Measurements from ENCODE around the gene DFFA.
"Not testable (repeated sequence)": the region's sequence is repeated elsewhere in the genome, so short reads cannot be mapped to it uniquely, and the experiment has no call there.

Gene DFFA

DNA sequence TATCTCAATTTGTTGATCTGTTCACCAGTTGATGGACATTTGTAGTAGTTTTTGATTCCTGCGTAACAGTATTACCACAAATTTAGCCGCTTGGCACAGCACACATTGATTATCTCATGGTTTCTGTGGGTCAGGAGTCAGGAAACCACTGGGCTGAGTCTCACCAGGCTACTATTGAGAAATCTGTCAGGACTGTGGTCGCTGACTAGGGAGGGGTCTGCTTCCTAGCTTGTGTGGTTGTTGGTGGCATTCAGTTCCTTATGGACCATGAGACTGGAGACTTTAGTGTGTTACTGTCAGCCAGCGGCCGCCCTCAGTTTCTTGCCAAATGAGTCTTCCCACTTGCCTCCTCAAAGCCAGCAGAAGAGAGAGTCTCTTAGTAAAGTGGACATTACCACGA is 12.2 kb upstream of the DFFA start:
- Histone ChIP-seq H3K36me3 (no peaks in the 10 kb centered on the region), H3K27me3 (no peaks in the 10 kb centered on the region), H3K4me3 (ENCODE audit: low read depth, low read length) (no peak overlapping the region), H3K9me3 (no peaks in the 10 kb centered on the region), H3K4me1 (no peaks in the 10 kb centered on the region)
- TF ChIP-seq, protein P1, sequence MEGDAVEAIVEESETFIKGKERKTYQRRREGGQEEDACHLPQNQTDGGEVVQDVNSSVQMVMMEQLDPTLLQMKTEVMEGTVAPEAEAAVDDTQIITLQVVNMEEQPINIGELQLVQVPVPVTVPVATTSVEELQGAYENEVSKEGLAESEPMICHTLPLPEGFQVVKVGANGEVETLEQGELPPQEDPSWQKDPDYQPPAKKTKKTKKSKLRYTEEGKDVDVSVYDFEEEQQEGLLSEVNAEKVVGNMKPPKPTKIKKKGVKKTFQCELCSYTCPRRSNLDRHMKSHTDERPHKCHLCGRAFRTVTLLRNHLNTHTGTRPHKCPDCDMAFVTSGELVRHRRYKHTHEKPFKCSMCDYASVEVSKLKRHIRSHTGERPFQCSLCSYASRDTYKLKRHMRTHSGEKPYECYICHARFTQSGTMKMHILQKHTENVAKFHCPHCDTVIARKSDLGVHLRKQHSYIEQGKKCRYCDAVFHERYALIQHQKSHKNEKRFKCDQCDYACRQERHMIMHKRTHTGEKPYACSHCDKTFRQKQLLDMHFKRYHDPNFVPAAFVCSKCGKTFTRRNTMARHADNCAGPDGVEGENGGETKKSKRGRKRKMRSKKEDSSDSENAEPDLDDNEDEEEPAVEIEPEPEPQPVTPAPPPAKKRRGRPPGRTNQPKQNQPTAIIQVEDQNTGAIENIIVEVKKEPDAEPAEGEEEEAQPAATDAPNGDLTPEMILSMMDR (IDR thresholded peaks at IDR 0.05; ENCODE audit: low read depth, low read length), result no peak
- DNase-seq, result no peak

DNA sequence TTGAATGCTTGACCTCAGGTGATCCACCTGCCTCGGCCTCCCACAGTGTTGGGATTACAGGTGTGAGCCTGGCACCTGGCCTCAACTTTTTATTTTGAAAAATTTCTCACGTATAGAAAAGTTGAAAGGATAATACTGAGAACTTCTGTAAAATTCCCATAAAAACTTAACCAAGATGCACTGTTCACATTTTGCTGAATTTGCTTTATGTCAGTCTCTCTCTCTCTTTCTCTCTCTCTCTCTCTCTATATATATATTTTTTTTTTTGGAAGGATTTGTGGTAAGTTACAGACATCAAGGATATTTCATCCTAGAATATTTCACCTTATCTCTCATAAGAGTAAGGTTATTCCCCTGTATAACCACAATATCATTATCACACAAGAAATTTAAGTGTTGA is 8.3 kb upstream of the DFFA start:
- no peaks in the 10 kb centered on the region for H3K36me3 ChIP-seq

DNA sequence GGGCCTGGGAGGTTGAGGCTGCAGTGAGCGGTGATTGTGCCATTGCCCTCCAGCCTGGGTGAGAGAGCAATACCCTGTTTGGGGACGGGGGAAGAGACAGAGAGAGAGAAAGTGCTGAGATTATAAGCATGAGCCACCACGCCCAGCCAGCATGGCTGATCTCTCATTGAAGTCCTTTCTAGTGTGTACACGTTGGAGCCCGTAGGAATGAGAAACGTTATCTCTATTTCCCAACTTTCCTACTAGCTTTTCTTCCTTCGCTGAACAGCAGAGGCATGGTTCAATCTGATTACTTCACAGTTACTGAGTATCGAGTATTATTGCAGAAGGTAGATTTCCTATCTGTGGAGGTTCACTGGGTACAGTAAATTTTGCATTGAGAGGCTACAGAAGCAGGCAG is 7.0 kb upstream of the DFFA start:
- no peaks in the 10 kb centered on the region for H3K27me3 ChIP-seq
- no peaks in the 10 kb centered on the region for H3K4me1 ChIP-seq
- TF ChIP-seq, protein P1 (IDR thresholded peaks at IDR 0.05; ENCODE audit: low read depth, low read length), result no peak
- H3K36me3 ChIP-seq, result no peaks in the 10 kb centered on the region
- no peak for DNase-seq
- H3K9me3 ChIP-seq, result no peaks in the 10 kb centered on the region
- no peak overlapping the region for H3K4me3 ChIP-seq (ENCODE audit: low read depth, low read length)

More for the DNA sequence above, 8.3 kb upstream of the DFFA start:
- TF ChIP-seq, protein P1 (IDR thresholded peaks at IDR 0.05; ENCODE audit: low read depth, low read length), result no peak
- DNase-seq, result no peak
- Histone ChIP-seq H3K4me1 (no peaks in the 10 kb centered on the region), H3K9me3 (no peaks in the 10 kb centered on the region), H3K27me3 (no peaks in the 10 kb centered on the region), H3K4me3 (ENCODE audit: low read depth, low read length) (no peak overlapping the region)

DNA sequence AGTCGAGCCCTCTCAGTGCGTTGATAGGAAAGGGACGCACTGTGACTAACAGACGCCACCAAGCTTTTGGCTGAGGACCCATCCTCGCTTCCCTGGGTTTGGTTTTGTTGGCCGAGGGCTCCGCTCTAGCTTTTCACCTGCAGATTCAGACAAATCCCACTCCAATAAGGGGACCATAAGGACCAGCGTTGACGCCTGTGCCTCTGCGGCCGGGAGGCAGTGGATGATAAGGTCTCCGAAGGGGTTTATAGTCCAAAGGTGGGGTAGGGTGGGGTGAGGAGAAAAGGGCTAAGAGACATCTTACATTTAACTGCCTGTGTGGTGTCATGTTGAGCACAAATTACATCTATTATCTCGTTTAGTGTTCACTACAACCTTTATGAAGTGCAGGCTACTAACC is 3.2 kb upstream of the DFFA start:
- no peak for DNase-seq
- no peaks in the 10 kb centered on the region for H3K36me3 ChIP-seq

DNA sequence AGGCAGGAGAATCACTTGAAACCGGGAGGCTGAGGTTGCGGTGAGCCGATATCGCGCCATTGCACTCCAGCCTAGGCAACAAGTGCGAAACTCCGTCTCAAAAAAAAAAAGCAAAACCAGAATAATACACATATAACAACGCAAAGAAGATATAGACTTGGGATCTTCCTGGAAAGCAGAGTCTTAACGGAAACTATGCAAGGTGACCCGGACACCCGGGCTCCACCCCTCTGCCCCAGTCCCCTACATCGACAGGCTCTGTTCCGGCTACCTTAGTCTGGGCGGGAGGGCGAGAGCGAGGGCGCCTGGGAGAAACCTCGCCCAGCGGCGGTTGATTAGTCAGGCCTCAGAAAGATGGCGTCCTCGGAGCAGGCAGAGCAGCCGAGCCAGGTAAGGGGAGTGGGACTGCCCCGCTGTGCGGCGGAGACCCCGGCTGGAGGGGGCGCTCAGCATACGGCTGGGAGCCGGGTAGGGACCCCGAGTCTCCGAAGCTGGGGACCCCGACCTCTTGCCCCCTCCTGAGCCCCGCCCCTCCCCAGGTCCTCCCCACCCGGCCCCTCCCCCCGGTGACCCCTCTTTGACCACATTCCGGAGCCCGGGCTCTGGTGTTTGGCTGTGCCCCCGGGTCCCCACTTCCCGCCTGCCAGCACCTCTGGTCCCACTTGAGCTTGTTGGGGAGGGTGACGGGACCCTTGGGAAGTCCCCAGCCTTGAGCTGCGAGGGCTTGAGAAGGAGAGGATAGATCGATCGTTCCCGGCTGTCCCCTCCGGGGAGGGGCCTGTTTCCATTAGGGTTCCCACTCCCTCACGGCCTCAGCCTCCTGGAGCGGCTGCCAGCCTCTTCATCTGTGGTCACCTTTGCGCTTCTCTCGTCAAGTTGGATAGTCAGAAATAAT is 2.5 kb upstream of the DFFA start, which contains the start of gene PEX14:
Gene PEX14 (plus strand): TSS at position 338 of the 895 bp plus-strand sequence. CDS start 17 bp downstream, at position 355.
- Histone ChIP-seq H3K4me3 (ENCODE audit: low read depth, low read length) (peak within 1 kb of the TSS; percentile 80), H3K4me1 (no peaks in the 10 kb centered on the region), H3K36me3 (no peaks in the 10 kb centered on the region), H3K9me3 (no peaks in the 10 kb centered on the region), H3K27me3 (no peaks in the 10 kb centered on the region)
- TF ChIP-seq, protein P1 (IDR thresholded peaks at IDR 0.05; ENCODE audit: low read depth, low read length), result no peak
- peak; percentile 82 for DNase-seq

More for the DNA sequence above, 3.2 kb upstream of the DFFA start:
- TF ChIP-seq, protein P1 (IDR thresholded peaks at IDR 0.05; ENCODE audit: low read depth, low read length), result no peak
- H3K27me3 ChIP-seq, result no peaks in the 10 kb centered on the region
- no peaks in the 10 kb centered on the region for H3K9me3 ChIP-seq
- H3K4me1 ChIP-seq, result no peaks in the 10 kb centered on the region
- peak overlapping the region; percentile 80 for H3K4me3 ChIP-seq (ENCODE audit: low read depth, low read length)

DNA sequence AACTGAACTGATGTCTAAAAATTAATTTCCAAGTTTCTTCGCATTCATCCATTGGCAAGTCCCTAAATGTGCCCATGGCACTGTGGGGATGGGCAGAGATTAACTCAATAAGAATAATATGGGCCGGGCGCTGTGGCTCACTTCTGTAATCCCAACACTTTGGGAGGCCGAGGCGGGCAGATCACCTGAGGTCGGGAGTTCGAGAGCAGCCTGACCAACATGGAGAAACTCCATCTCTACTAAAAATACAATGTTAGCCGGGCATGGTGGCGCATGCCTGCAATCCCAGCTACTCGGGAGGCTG is 1.9 kb upstream of the DFFA start:
- not testable (repeated sequence) for H3K36me3 ChIP-seq, H3K4me1 ChIP-seq, H3K9me3 ChIP-seq, DNase-seq, H3K27me3 ChIP-seq
- 0 out of 2 replicates have a peak overlapping the region, but pooled peaks have one; percentile 80 for H3K4me3 ChIP-seq (ENCODE audit: low read depth, low read length)

All from BE2C (cell line).